IMR-90 (cell line): Measurements from ENCODE around the gene MMGT1. TPM values are rescaled to one million over a fixed set of nuclear protein-coding genes. Genes with fewer than 3 reads are reported as not detected.
"Not testable (repeated sequence)": the region's sequence is repeated elsewhere in the genome, so short reads cannot be mapped to it uniquely, and the experiment has no call there.

ENCODE experiments used
- ATAC-seq: fragments of 200-7000 bp; cut with Tn5 transposase; 2 replicates; pipeline ENCODE4 v1.9.1; 2020; ENCODE audit warnings: low read depth, mild to moderate bottlenecking, moderate library complexity
- BruUV-seq: library from RNA; stranded (reverse); fragments of 400-500 nt; replicated peaks from 2 replicates; lab custom pipeline; 2021; lab: Mats Ljungman, UMichigan
- CTCF ChIA-PET: fragments of 300-600 bp; formaldehyde crosslinking; extraction: SDS; loops from one replicate; lab custom pipeline; 2021; ENCODE audit warnings: antibody characterized with exemption; lab: Yijun Ruan, JAX
- POLR2A ChIA-PET: fragments of 300-600 bp; sonication (Branson Sonifier 250); formaldehyde crosslinking; loops from one replicate; lab custom pipeline; 2022; ENCODE audit warnings: antibody characterized with exemption; ENCODE audit not compliant: unreplicated experiment; lab: Charles Lee
- DNase-seq: peaks from one replicate; pipeline ENCODE4 v3.0.0; 2013
- H2AFZ ChIP-seq: replicated peaks from 2 replicates; pipeline ENCODE3; 2013; ENCODE audit warnings: low read length, mild to moderate bottlenecking; ENCODE audit not compliant: poor library complexity
- H2AK5ac ChIP-seq: 2 replicates; pipeline ENCODE4 v1.6.1; 2013; ENCODE audit warnings: low read depth, low read length, inconsistent platforms
- H2AK9ac ChIP-seq: replicated peaks from 2 replicates; pipeline ENCODE3; 2013; ENCODE audit warnings: mild to moderate bottlenecking, low read depth, low read length, moderate library complexity; ENCODE audit not compliant: poor library complexity
- H2BK120ac ChIP-seq: 2 replicates; pipeline ENCODE4 v1.6.1; 2013; ENCODE audit warnings: low read depth, low read length, inconsistent platforms
- H2BK15ac ChIP-seq: 3 replicates; pipeline ENCODE4 v1.6.1; 2013; ENCODE audit warnings: low read depth, low read length, inconsistent platforms
- H2BK20ac ChIP-seq: 2 replicates; pipeline ENCODE4 v1.6.1; 2013; ENCODE audit warnings: low read depth, mild to moderate bottlenecking, inconsistent platforms, low read length, moderate library complexity
- H2BK5ac ChIP-seq: 2 replicates; pipeline ENCODE4 v1.6.1; 2013; ENCODE audit warnings: mild to moderate bottlenecking, low read depth, low read length, inconsistent platforms; ENCODE audit not compliant: poor library complexity, severe bottlenecking
- H3K14ac ChIP-seq: replicated peaks from 2 replicates; pipeline ENCODE4 v1.6.1; 2013; ENCODE audit warnings: low read depth, low read length, inconsistent platforms
- H3K18ac ChIP-seq: 2 replicates; pipeline ENCODE4 v1.6.1; 2013; ENCODE audit warnings: low read depth, low read length, control low read depth
- H3K23ac ChIP-seq: 2 replicates; pipeline ENCODE4 v1.6.1; 2013; ENCODE audit warnings: low read depth, low read length, inconsistent platforms
- H3K27ac ChIP-seq: 2 replicates; pipeline ENCODE4 v1.5.1; 2013; ENCODE audit warnings: mild to moderate bottlenecking, control low read depth, low read length; ENCODE audit not compliant: insufficient read depth
- H3K27me3 ChIP-seq: 2 replicates; pipeline ENCODE4 v1.6.1; 2013; ENCODE audit warnings: low read length; ENCODE audit not compliant: control insufficient read depth, insufficient read depth
- H3K36me3 ChIP-seq: 2 replicates; pipeline ENCODE4 v1.6.1; 2013; ENCODE audit warnings: low read length, mixed read lengths; ENCODE audit not compliant: control insufficient read depth, insufficient read depth
- H3K4ac ChIP-seq: 2 replicates; pipeline ENCODE4 v1.6.1; 2013; ENCODE audit warnings: low read depth, low read length, inconsistent platforms
- H3K4me1 ChIP-seq: 2 replicates; pipeline ENCODE4 v1.6.1; 2013; ENCODE audit warnings: low read length, mixed read lengths; ENCODE audit not compliant: control insufficient read depth, insufficient read depth
- H3K4me2 ChIP-seq: 2 replicates; pipeline ENCODE4 v1.6.1; 2013; ENCODE audit warnings: low read depth, mild to moderate bottlenecking, control low read depth, low read length, moderate library complexity
- H3K4me3 ChIP-seq: 2 replicates; pipeline ENCODE4 v1.5.1; 2013; ENCODE audit warnings: low read depth, mild to moderate bottlenecking, control low read depth, low read length, moderate library complexity; ENCODE audit not compliant: insufficient read depth
- H3K56ac ChIP-seq: 2 replicates; pipeline ENCODE4 v1.6.1; 2013; ENCODE audit warnings: low read length, inconsistent platforms; ENCODE audit not compliant: insufficient read depth; ENCODE audit errors: extremely low read depth
- H3K79me1 ChIP-seq, 2 experiments: 2 replicates each; pipeline ENCODE4 v1.6.1; 2013; ENCODE audit warnings: low read length in 2 of 2, inconsistent platforms in 1 of 2, low read depth in 1 of 2
- H3K9ac ChIP-seq: 2 replicates; pipeline ENCODE4 v1.6.1; 2013; ENCODE audit warnings: low read depth, low read length, control low read depth
- H3K9me1 ChIP-seq: 2 replicates; pipeline ENCODE4 v1.6.1; 2013; ENCODE audit warnings: low read length, inconsistent platforms; ENCODE audit not compliant: insufficient read depth
- H3K9me3 ChIP-seq: 2 replicates; pipeline ENCODE4 v1.6.1; 2013; ENCODE audit warnings: low read length; ENCODE audit not compliant: control insufficient read depth, insufficient read depth
- H4K20me1 ChIP-seq: 2 replicates; pipeline ENCODE4 v1.6.1; 2013; ENCODE audit warnings: low read length, inconsistent platforms; ENCODE audit not compliant: insufficient read depth
- H4K5ac ChIP-seq: 2 replicates; pipeline ENCODE4 v1.6.1; 2013; ENCODE audit warnings: mild to moderate bottlenecking, low read depth, low read length, control low read depth
- H4K8ac ChIP-seq, 2 experiments: 2 replicates each; pipeline ENCODE4 v1.6.1; 2013; ENCODE audit warnings: low read depth in 2 of 2, low read length in 2 of 2, control low read depth in 1 of 2, inconsistent platforms in 1 of 2
- H4K91ac ChIP-seq: 2 replicates; pipeline ENCODE4 v1.6.1; 2013; ENCODE audit warnings: low read depth, low read length, inconsistent platforms; ENCODE audit not compliant: insufficient read depth
- POLR2A ChIP-seq: IDR thresholded peaks from 2 replicates; pipeline ENCODE4 v1.6.1; 2012; ENCODE audit warnings: mild to moderate bottlenecking, low read depth, low read length
- WGBS, 2 experiments: methylation state at CpG; one replicate each; pipeline versions ENCODE4 v1.1.5 to v1.1.7; 2013; ENCODE audit warnings: missing lambda C conversion rate in 2 of 2; ENCODE audit not compliant: insufficient read length in 1 of 2; ENCODE audit errors: extremely low coverage in 2 of 2; 5-methylcytosine and 5-hydroxymethylcytosine counted together
- dilution Hi-C: fragments of 300-500 bp; cut with HindIII; formaldehyde crosslinking; loops from one replicate; pipeline ENCODE4 v1.14.3; 2018; ENCODE audit warnings: low sequenced_read_pairs; ENCODE audit not compliant: unreplicated experiment
- in situ Hi-C: fragments of 300-500 bp; cut with MboI; formaldehyde crosslinking; loops from 3 replicates; pipeline ENCODE4 v1.14.3; 2019; ENCODE audit warnings: low sequenced_read_pairs, inconsistent platforms, mixed read lengths
- intact Hi-C: fragments of 100-400 bp; cut with micrococcal nuclease; formaldehyde crosslinking; loops from 2 replicates; pipeline ENCODE4 v1.10.0; 2022
- polyA plus RNA-seq, 3 experiments: library from polyadenylated mRNA; depleted of rRNA; stranded (reverse); fragments of >200 nt; gene quantifications; 2 replicates each; pipeline ENCODE4 v1.2.3, GENCODE V29; 2012; ENCODE audit warnings: low replicate concordance in 1 of 3
- total RNA-seq: library from RNA; depleted of rRNA; stranded (reverse); fragments of >200 nt; gene quantifications from 2 replicates; pipeline ENCODE4 v1.2.3, GENCODE V29; 2012
- TF ChIP-seq, protein P1 (sequence below): fragments of 150-350 bp; IDR thresholded peaks from 2 replicates; pipeline ENCODE4 v1.6.1; 2017; ENCODE audit warnings: mild to moderate bottlenecking, antibody characterized with exemption, low read length, low read depth

The MMGT1 gene
- total and polyA plus RNA-seq, 2 of the 4 experiments (the other 2 are of a cell fraction) = 7.5 to 8.1 TPM

DNA sequence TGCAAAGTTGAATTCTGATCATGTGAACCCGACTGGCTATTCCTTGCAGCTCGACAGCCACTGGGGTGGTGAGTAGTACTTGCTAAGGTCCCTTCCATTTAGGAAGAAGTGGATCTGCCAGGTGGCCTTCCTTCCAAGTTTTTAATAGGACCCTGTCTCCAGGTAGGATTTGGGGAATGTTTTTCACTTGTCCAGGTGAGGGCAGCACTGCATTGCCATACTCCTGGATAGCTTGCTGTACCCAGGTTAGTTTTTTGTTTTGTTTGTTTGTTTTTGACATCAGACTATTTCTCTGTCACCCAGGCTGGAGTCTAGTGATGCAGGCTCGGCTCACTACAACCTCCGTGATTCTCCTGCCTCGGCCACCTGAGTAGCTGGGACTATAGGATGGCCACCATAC, 50.4 kb downstream of the MMGT1 start:
- Histone ChIP-seq H3K27me3 (no peaks in the 10 kb centered on the region), H2AFZ (no peak overlapping the region), H3K23ac (no peak overlapping the region), H3K9me3 (no peaks in the 10 kb centered on the region), H3K9me1 (no peaks in the 10 kb centered on the region), H4K91ac (no peak overlapping the region), H3K56ac (no peak overlapping the region), H2AK9ac (no peak overlapping the region), H3K18ac (no peak overlapping the region), H3K14ac (no peak overlapping the region), H4K8ac (no peak overlapping the region), H2AK5ac (no peak overlapping the region), H3K4me3 (no peak overlapping the region), H2BK20ac (no peak overlapping the region), H2BK5ac (no peak overlapping the region), H4K5ac (no peak overlapping the region), H2BK15ac (no peak overlapping the region), H3K79me1 (no peaks in the 10 kb centered on the region), H3K36me3 (no peaks in the 10 kb centered on the region), H3K9ac (no peak overlapping the region), H3K4ac (no peak overlapping the region), H3K4me1 (no peaks in the 10 kb centered on the region), H4K20me1 (no peaks in the 10 kb centered on the region), H2BK120ac (no peak overlapping the region), H3K27ac (no peak overlapping the region), H3K4me2 (no peak overlapping the region)
- DNase-seq = no peak
- dilution Hi-C loops (no loop called here), intact Hi-C loops (no loop called here), in situ Hi-C loops (no loop called here)
- BruUV-seq = no TSS peak
- 20% methylated on average over 1 of the region's 5 CpGs; no CpG with 5 or more reads in 1 of the 2 experiments for WGBS, 2 experiments
- CTCF ChIA-PET = no interaction called here
- TF ChIP-seq, protein P1, sequence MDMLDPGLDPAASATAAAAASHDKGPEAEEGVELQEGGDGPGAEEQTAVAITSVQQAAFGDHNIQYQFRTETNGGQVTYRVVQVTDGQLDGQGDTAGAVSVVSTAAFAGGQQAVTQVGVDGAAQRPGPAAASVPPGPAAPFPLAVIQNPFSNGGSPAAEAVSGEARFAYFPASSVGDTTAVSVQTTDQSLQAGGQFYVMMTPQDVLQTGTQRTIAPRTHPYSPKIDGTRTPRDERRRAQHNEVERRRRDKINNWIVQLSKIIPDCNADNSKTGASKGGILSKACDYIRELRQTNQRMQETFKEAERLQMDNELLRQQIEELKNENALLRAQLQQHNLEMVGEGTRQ = no peak
- no peak for TF ChIP-seq POLR2A
- ATAC-seq = no peak
- POLR2A ChIA-PET = no interaction called here

DNA sequence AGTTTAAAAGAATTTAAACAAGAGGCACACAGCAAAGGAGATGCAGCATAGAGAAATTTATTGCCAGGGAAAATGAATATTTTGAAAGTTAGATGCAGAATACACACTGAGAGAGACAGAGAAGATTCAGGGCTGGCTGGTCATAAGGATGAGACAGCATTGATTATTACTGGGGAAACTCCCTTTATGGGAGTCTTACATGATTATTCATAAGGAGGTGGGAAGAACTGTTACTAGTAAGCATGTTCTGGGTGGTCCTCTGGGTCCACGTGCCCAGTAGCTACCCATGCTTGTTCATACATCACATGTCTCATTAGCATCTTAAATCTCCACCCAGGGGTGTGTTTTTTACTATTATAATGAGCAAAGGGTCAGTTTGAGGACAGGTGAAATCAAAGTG, 53.3 kb downstream of the MMGT1 start:
- H3K79me1 ChIP-seq, H3K27me3 ChIP-seq, H3K56ac ChIP-seq, H2AFZ ChIP-seq, dilution Hi-C loops, H3K4ac ChIP-seq, POLR2A ChIA-PET, H4K91ac ChIP-seq, H3K27ac ChIP-seq, H3K4me2 ChIP-seq, H3K4me1 ChIP-seq, H3K9ac ChIP-seq, H4K8ac ChIP-seq, H3K9me3 ChIP-seq, H2BK20ac ChIP-seq, H3K4me3 ChIP-seq, H3K23ac ChIP-seq, intact Hi-C loops, H2BK5ac ChIP-seq, DNase-seq, H4K20me1 ChIP-seq, H2AK9ac ChIP-seq, H3K18ac ChIP-seq, H3K14ac ChIP-seq, BruUV-seq, H4K5ac ChIP-seq, H3K9me1 ChIP-seq, H2AK5ac ChIP-seq, ATAC-seq, H2BK15ac ChIP-seq, H3K36me3 ChIP-seq, in situ Hi-C loops, H2BK120ac ChIP-seq: not testable (repeated sequence)
- CTCF ChIA-PET = interaction anchor here (1.1 kb wide), 1 partner anchor 12 kb away, joined by 3 read pairs; no protein-coding TSS in a partner anchor
- no CpG with 5 or more reads among the region's 1 CpG for WGBS, 2 experiments
